SW 1271 (cell line): ENCODE data around the gene CFL1.

ENCODE experiments used
- DNase-seq, 2 experiments: peaks; one replicate each; lab custom pipeline; 2025; lab: John Stamatoyannopoulos, UW

Gene CFL1

DNA sequence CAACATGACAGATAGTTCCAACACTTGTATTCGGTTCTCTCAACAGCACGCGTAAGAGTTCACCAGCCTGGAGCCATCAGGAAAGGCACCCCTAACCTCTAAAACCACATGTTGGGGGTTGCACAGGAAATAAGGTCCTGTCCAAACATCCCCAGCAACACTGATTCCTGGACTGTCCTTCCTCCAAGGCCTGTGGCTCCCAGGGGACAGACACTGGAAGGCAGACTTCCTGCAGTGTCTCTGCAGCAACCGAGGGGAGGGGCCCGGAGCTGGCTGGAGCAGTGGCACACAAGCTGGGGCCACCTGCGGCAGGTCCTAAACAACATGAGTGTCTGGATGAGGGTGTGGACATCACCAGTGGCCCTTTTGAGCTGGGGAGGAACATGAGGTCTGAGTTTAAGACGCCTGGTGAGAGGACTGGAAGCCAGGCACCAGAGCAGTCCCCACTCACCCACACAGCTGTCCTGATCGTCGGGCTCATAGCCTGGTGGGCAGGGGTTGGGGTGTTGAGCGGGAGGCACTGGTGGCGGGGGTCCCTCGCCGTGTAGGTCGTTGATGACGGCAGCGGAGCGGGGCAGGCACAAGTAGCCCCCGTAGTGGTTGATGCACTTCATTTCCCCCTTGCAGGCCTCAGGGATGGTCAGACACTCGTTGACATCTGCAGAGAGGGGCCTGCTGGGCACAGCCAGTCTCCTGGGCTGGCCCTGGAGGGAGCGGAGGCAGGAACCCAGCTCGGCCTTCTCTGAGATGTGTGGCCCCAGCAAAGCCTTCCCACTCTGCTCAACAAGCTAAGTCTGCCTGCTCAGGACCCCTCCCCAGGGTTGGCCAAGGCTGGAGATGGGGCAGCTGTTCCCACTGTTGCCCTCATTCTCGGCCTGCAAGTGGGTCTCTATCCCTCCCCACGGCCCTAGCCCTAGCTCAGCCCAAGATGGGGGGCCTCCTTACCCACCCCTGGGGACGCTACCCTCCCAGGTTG, 13.0 kb upstream of the CFL1 start:
- no peak for DNase-seq

DNA sequence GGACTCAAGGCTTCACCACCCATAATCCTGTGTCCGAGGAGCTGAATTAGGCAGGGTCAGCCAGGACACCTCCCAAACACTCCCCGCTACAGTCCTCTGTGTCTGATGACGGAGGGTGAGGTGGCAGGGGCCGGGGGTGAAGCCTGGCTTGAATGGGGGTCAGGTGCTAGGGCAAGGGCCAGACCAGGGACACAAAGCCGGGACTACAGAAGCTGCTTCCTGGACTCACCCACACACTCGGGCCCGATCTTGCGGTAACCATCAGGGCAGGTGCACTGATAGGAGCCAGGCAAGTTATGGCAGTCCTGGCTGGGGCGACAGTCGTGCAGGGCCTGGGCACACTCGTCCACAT, 12.3 kb upstream of the CFL1 start:
- DNase-seq = no peak

DNA sequence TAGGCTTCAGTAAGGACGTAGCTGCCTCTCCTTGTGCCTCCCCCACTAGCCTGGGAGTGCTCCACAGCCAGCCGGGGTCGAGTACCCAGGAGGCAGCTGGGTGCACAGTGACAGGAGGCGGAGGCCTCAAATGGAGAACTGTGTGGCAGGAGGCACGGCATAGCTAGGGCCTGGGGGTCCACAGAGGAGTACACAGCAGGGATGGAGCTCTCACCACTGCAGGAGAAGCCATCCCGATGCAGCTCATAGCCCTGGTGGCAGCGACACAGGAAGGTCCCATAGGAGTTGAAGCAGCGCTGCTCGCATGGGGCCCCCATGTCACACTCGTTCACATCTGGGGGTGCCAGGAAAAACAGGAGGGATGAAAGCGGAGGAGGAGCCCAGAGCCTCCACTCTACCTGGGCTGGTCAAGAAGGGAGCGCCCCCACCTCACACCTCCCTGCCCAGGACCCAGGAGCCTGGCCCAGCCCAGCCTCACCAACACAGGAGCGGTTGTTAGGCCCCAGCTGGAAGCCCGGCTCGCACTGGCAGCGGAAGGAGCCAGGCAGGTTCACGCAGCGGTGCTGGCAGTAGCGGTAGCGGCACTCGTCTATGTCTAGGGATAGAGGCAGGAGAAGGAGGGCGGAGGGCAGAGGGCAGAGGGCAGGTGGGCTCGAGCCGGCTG, 11.8 kb upstream of the CFL1 start:
- no peak for DNase-seq

DNA sequence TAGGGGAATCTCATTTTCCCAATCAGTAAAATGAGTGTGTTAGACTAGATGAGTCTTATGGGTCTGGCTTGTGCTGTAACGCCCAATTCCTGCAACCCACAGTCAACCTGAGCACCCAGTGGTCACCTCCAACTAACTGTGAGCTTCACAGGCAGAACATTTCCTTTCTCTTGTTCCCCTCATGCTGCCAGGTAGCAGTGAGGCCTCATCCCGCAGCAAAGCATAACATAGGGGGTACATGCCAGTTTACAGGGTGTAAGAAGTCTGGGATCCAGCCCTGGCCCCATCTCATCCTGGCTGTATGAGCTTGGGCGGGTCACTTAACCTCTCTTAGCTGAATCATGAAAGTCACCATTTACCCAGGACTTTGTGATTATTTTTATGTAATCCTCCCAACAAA, 10.9 kb upstream of the CFL1 start:
- DNase-seq = no peak

DNA sequence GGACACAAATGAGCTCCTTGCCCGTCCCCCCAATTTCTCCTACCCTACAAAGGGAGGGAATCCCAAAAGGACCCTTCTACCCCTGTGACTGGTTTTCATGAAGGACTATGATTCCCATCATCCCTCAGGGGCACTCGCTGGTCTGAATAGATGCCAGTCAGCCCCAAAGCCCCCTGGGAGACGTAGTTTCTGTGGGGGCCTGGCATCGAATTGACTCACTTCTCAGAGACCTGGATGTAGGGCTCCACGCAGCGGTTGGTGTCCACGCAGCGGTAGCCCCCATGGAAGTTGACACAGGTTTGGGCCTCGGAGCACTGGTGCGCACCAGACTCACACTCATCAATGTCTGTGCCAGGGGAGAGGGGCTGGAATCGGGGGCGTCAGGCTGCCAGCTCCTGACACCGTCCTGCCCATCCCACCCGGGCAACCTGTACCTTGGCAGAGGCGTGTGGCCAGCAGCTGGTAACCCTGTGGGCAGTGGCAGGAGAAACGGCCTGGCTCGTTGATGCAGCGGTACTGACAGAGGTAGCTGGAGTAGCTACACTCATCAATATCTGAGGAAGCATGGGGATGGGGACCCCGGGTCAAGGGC, 10.2 kb upstream of the CFL1 start:
- DNase-seq = no peak

DNA sequence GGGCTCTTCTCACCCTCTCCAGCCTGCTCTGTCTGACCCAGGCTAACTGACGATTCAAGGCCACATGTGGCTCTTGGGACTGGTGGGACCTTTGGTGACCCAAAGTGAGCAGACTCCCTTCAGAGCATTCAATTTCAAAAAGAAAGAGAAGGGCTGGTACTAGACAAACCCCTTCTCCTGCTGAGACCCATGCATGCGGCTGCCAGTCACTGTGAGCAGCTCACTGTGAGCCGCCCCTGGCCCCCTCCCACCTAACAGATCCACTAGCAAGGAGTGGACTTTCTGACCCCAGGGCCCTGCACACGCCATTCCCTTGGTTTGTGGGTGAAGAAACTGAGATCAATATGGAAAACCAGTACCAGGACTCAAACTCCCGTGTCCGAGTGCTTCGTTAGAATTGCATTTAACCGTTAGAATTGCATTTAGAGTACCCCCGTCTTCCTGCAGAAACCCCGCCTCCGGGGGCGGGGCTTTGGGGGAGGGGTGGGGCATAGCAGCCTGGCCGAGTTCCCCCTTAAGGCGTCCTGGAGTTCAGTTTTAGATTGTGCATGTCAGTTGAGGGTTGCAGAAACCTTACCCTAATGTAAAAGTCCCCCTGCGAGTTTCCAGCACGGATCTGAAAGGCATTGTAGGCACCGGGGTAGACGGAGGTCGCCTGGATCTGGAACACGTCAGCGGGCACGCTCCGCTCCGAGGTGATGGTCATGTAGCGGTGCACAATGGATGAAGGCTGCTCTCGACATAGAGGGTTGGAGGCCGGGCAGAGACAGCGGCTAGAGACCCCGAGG, 9.5 kb upstream of the CFL1 start:
- no peak for DNase-seq

DNA sequence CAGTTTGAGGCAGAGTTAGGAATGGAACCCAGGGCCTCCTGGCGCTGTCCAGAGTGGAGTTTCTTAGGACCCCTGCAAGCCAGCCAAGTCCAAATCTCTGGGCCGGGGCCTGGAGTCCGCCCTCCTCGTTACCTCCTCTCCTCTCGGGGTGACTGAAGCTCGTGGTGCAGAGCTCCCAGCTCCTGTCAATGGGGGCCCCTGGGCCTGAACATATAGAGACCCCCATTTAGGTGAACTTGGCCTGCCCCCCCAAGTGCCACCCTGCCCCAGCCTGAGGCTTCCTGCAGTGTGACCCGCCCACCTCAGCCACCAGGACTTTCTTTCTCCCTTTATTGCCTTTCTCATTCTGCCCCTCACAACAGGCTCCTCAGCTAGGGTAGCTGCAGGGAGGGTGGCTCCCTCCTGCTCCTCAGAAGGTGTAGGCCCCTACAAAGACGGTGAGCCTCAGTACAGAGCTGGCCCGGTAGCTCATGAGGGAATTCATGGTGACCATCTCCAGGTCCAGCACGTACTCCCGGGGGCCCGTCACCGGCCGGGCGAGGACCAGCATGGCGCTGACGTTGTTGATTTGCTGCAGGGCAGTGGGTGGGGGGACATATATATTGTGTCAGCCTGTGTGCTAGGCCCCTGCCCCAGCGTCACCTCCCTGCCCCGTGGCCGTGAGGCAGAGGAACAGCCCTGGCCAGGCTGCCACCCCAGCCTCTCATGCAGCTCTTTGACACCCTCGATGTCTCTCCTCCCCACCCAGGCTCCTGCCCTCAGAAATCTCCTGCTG, 8.7 kb upstream of the CFL1 start:
- DNase-seq = no peak

DNA sequence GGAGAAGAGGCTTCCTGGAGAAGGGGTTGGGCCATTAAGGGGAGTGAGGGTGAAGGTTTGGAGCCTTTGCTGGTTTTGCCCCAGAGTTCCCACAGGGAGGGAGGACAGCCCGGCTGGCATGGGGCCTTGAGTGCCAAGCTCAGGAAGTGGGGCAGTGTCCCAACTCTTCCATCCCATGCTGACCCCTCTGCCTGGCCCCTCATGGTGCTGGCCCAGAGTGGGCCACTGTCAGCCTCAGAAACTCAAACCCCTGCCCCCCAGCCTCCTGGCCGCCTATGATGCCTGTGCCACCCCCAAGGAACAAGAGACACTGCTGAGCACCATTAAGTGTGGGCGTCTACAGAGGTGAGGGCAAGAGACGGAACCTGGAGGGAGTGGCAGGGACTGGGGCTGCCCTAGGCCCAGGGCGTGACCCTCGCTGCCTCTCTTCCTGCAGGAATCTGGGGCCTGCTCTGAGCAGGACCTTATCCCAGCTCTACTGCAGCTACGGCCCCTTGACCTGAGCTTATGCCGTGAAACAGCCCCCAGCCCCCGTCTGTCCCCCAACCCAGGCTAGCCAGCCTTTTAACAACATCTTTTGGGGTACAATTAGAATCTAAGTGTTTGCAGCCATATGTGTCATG, 7.7 kb upstream of the CFL1 start:
- no peak for DNase-seq

DNA sequence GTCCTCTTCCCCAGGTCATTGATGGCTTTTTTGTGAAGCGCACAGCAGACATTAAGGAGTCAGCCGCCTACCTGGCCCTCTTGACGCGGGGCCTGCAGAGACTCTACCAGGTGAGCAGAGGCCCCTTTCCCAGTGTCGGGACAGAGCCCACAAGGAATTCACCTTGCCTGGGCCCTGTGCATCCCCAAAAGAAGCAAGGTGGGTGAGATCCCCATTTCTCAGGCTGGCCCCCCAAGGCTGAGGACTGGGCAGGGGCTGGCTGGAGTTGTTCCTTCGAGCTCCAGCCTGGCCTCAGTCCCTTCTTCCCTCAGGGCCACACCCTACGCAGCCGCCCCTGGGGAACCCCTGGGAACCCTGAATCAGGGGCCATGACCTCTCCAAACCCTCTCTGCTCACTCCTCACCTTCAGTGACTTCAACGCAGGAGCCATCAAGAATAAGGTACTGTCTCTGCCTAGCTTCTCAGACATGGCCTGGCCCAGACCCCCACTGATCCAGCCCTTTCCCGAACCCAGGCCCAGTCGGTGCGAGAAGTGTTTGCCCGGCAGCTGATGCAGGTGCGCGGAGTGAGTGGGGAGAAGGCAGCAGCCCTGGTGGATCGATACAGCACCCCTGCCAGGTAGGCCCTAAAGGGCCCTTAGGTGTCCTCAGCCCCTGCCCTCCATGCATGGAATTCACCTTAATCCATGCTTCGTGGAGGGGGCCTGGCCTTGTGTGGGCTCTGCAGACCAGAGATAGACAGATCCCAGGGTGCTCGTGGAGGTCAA, 6.9 kb upstream of the CFL1 start:
- no peak for DNase-seq

DNA sequence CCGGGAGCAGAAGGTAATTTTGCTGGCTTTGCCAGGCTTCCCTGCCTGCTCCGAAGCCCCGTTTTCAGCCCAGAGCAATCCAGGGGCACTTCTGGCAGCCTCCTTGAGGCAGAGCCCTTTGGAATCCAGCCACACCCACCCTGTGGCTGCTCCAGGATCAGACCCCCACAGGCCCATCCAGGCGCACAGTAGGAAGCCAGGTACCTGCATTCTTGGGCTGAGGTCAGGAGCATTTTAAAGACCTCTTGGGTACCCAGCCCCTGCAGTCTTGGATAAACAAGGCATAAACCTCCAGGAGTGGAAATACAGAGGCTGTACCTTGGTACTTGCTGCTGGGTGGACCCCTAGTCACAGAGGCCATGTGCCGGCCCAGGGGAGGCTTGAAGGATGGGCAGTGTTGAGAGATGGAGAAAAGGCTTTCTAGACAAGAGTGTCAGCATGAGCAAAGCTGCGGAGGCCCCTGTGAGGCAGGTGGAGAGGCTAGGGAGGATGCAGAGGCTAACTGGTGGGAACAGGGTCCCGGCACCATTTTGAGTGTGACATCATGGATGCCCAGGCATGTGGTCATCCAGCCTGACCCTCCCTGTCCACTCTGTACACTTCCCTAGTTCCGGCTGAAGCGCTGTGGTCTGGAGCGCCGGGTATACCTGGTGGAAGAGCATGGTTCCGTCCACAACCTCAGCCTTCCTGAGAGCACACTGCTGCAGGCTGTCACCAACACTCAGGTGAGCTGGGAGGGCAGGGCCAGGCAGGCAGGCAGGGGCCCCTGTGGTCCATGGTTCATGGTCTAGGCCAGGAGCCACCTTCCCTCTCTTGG, 6.1 kb upstream of the CFL1 start:
- no peak for DNase-seq

DNA sequence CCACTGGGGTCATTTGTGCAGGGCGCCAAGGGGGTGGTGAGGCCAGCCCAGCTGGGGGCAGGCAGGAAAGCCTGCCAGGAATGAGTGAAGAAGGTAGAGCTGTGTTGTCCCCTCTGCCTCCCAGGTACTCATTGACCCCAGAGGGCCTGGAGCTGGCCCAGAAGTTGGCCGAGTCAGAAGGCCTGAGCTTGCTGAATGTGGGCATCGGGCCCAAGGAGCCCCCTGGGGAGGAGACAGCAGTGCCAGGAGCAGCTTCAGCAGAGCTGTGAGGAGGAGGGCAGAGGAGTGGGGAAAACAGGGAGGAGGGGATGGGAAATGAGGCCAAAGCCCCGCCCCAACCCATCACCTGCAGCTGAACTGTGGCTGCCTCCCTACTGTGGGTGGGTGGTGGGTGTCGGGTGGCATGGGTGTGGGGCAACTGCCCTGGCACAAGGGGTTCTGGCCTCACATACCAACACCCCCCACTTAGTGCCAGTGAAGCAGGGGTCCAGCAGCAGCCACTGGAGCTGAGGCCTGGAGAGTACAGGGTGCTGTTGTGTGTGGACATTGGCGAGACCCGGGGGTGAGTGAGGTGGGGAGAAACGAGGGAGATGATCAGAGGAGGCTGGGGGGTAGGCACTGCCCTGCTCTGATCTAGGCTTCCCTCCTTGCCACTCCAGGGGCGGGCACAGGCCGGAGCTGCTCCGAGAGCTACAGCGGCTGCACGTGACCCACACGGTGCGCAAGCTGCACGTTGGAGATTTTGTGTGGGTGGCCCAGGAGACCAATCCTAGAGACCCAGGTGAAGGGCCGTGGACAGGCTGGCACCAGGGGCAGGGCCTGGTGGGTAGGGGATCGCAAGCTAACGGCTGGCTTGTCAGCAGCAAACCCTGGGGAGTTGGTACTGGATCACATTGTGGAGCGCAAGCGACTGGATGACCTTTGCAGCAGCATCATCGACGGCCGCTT, 5.2 kb upstream of the CFL1 start:
- DNase-seq = no peak

DNA sequence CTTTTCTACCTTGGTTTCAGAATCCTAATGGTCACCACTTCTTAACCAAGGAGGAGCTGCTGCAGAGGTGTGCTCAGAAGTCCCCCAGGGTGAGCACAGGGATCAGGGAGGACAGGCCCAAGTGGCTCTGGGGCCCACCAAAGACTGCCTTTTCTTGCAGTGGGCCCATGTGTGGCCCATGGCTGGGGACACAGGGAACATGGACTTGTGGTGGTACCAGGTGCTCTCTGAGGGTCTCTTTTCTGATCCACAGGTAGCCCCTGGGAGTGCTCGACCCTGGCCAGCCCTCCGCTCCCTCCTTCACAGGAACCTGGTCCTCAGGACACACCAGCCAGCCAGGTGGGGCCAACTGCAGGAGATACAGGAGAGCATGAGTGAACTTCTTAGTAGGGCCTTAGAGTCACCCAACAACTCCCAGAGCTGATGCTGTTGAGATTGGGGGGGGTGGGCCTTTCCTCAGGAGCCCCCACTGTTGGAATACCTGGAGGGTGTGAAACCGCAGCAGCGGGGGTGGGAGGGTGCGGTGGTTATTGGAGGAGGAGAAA, 4.3 kb upstream of the CFL1 start:
- no peak for DNase-seq

DNA sequence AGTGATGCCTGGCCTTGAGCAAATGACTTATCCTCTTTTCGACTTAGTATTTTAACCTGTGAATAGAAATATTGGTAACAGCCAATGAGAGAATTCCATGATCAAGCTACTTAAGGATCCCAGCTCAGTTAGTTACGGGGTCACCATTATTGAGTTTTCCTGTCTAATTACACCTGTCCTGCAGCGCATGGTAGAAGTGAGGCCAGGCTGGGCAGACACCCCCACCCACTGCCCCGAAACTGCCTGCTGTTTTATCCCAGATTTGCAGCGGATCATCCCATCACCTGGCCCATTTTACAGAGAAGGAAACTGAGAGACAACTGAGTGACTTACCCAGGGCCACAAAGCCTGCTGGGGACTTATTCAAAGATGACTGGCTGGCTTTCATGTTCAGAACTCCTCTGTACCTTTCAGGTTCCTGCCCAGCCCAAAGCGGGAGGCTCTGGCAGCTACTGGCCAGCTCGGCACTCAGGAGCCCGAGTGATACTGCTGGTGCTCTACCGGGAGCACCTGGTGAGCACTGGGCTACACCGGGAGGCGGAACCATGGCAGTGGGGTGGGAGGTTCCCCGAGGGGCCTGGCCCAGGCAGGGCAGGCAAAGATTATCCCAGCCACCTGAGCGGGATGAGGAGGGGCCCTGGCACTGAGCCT, 3.7 kb upstream of the CFL1 start:
- no peak for DNase-seq

DNA sequence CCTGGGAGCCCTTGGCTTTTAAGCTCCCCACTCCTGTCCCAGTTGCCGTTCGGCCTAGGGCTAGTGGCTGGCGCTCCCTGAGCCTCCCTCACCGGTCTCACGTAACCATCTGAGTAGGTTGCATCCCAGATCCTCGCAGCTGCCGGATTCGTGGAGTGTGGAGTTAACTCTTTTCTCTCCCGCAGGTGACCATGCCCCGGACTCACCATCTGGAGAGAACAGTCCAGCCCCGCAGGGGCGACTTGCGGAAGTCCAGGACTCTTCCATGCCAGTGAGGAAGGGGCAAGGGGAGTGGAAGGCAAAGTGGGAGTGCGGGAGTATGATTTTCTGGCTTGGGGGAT, 3.2 kb upstream of the CFL1 start:
- no peak for DNase-seq

DNA sequence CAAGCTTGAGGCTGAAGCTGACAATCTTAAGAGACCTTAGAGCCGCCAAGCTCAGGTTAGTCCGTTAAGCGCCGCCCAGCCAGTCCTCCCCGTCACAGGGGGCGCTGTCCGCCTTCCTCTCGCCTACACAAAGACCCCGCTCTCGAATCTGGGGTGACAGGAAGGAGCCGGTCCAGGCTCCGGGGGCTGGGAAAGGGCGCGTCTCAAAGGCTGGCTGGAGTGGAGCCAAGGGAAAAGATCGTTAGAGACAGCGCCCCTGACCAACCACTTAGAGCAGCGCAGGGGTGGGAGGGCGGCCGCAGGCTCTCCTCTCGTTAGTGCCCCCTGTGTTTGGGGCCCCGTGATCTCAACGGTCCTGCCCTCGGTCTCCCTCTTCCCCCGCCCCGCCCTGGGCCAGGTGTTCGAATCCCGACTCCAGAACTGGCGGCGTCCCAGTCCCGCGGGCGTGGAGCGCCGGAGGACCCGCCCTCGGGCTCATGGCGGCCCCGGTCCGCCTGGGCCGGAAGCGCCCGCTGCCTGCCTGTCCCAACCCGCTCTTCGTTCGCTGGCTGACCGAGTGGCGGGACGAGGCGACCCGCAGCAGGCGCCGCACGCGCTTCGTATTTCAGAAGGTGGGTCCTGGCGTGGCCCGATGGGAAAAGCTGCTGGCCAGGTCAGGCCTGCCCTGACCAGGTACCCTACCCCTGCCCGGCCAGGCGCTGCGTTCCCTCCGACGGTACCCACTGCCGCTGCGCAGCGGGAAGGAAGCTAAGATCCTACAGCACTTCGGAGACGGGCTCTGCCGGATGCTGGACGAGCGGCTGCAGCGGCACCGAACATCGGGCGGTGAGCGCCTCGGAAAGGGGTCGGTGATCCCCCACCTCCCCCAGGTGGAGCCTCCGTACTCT, 2.5 kb upstream of the CFL1 start, which contains the start of gene MUS81:
Gene MUS81 (plus strand): TSS at position 156 of the 887 bp plus-strand sequence. CDS start 321 bp downstream, at position 477.
- peak; percentile 97 to 98 for DNase-seq

DNA sequence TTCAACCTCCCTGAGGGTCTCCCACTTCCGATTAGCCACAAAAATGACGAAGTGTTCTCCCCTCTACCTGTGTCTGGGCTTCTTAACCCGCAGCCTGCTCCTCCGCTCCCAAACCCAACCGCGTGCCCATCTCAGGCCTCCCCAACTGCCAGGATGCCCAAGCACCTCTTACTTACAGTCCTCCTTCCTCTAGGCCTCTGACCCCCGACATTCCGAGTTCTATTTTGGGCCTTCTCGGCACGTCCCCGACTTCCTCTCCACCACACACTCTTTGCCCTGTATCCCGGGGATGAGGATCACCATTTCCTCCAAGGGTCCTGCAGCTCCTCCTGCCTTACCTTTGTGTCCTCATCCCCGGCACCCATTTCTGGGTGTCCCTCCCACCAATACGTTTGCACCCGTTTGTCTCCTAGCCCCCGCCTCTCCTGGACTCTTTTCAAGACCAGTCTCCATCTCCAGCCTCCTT, 1.9 kb upstream of the CFL1 start:
- DNase-seq = no peak
